ENCODE results near the gene SLC15A3.

- TF ChIP-seq CTCF (IDR thresholded peaks at IDR 0.05; ENCODE audit: low read depth, low read length, poor library complexity, severe bottlenecking) (no peak), EZH2phosphoT487 (IDR thresholded peaks at IDR 0.05; ENCODE audit: borderline replicate concordance, low read length) (no peak)
Measured at GRCh38 chr11:60929764-60930163, 22.2 kb downstream of the SLC15A3 start.

All from DOHH2 (cell line).